HepG2 (cell line): Measurements from ENCODE around the gene MGAT5. TPM values are rescaled to one million over a fixed set of nuclear protein-coding genes. Genes with fewer than 3 reads are reported as not detected.

Experiments
- CEBPB ChIP-seq: IDR thresholded peaks from 2 replicates; pipeline ENCODE4 v1.6.1; 2011; ENCODE audit warnings: low read depth, low read length, improper control_type of control experiment, borderline replicate concordance
- CEBPZ ChIP-seq: IDR thresholded peaks from 2 replicates; pipeline ENCODE4 v1.6.1; 2012; ENCODE audit warnings: low read length, improper control_type of control experiment
- EZH2 ChIP-seq: conservative IDR thresholded peaks from 2 replicates; pipeline ENCODE4 v1.6.1; 2012; ENCODE audit warnings: mild to moderate bottlenecking, low read depth, low read length, moderate library complexity
- HDAC1 ChIP-seq: sonication (generic); formaldehyde crosslinking; IDR thresholded peaks from 2 replicates; pipeline ENCODE4 v1.5.1; 2020; ENCODE audit warnings: mild to moderate bottlenecking, missing genetic modification reagents
- HHEX ChIP-seq: IDR thresholded peaks from 2 replicates; pipeline ENCODE4 v1.6.1; 2016; ENCODE audit warnings: control low read depth
- JUND ChIP-seq: sonication (generic); formaldehyde crosslinking; IDR thresholded peaks from 2 replicates; pipeline ENCODE4 v1.8.0; 2022; ENCODE audit warnings: mild to moderate bottlenecking, missing genetic modification reagents
- LCORL ChIP-seq, 2 experiments: fragments of 450-650 bp in 1 of 2; sonication (generic) in 1 of 2; formaldehyde crosslinking in 1 of 2; IDR thresholded peaks; 2 replicates each; pipeline versions ENCODE4 v1.5.0 to v1.6.1; 2017 to 2020; ENCODE audit warnings: antibody characterized with exemption in 1 of 2, missing genetic modification reagents in 1 of 2
- MAFG ChIP-seq: sonication (generic); formaldehyde crosslinking; IDR thresholded peaks from 2 replicates; pipeline ENCODE4 v1.5.1; 2020; ENCODE audit warnings: mild to moderate bottlenecking, missing genetic modification reagents
- MBNL3 ChIP-seq: fragments of 250-450 bp; sonication (Bioruptor Pico); conservative IDR thresholded peaks from 2 replicates; pipeline ENCODE4 v1.8.0; 2022; ENCODE audit warnings: mild to moderate bottlenecking, inconsistent platforms
- NFE2L1 ChIP-seq: sonication (generic); formaldehyde crosslinking; IDR thresholded peaks from 2 replicates; pipeline ENCODE4 v1.4.0; 2020; ENCODE audit warnings: missing genetic modification reagents, mild to moderate bottlenecking, borderline replicate concordance
- TRAFD1 ChIP-seq: sonication (generic); formaldehyde crosslinking; IDR thresholded peaks from 2 replicates; pipeline ENCODE4 v1.5.1; 2020; ENCODE audit warnings: missing genetic modification reagents, mild to moderate bottlenecking, borderline replicate concordance
- XBP1 ChIP-seq: sonication (generic); formaldehyde crosslinking; IDR thresholded peaks from 2 replicates; pipeline ENCODE4 v1.5.0; 2020; ENCODE audit warnings: missing genetic modification reagents
- ZBTB33 ChIP-seq: sonication (generic); formaldehyde crosslinking; IDR thresholded peaks from 2 replicates; pipeline ENCODE4 v1.4.0; 2020; ENCODE audit warnings: missing genetic modification reagents
- ZHX1 ChIP-seq: sonication (generic); formaldehyde crosslinking; IDR thresholded peaks from 2 replicates; pipeline ENCODE4 v1.8.1; 2022; ENCODE audit warnings: low read depth, mild to moderate bottlenecking, missing genetic modification reagents
- ZNF44 ChIP-seq: sonication (generic); formaldehyde crosslinking; IDR thresholded peaks from 2 replicates; pipeline ENCODE4 v1.5.1; 2020; ENCODE audit warnings: mild to moderate bottlenecking, missing genetic modification reagents
- ZNF484 ChIP-seq: sonication (generic); formaldehyde crosslinking; IDR thresholded peaks from 2 replicates; pipeline ENCODE4 v1.5.1; 2020; ENCODE audit warnings: mild to moderate bottlenecking, low read depth, missing genetic modification reagents, borderline replicate concordance
- ZNF577 ChIP-seq: sonication (generic); formaldehyde crosslinking; IDR thresholded peaks from 2 replicates; pipeline ENCODE4 v1.4.0; 2020; ENCODE audit warnings: mild to moderate bottlenecking, low read depth, missing genetic modification reagents, borderline replicate concordance
- ZNF605 ChIP-seq: sonication (generic); formaldehyde crosslinking; IDR thresholded peaks from 2 replicates; pipeline ENCODE4 v1.8.0; 2022; ENCODE audit warnings: mild to moderate bottlenecking, missing genetic modification reagents
- ZNF670 ChIP-seq: sonication (generic); formaldehyde crosslinking; IDR thresholded peaks from 2 replicates; pipeline ENCODE4 v1.8.0; 2022; ENCODE audit warnings: mild to moderate bottlenecking, missing genetic modification reagents, borderline replicate concordance
- ZNF691 ChIP-seq: sonication (generic); formaldehyde crosslinking; IDR thresholded peaks from 2 replicates; pipeline ENCODE4 v1.4.0; 2020; ENCODE audit warnings: missing genetic modification reagents, low read depth, mild to moderate bottlenecking, borderline replicate concordance
- polyA plus RNA-seq, 8 experiments: library from polyadenylated mRNA; depleted of rRNA in 3 of 8; stranded (reverse) in 7 of 8; unstranded in 1 of 8; fragments of >200 nt; fragmentation: Illumina TruSeq in 4 of 8; extraction: Trizol in 4 of 8; gene quantifications; 2 replicates each; pipeline versions ENCODE4 v1.2.1 to v1.2.3, GENCODE V29; 2011 to 2016; ENCODE audit warnings: low read depth in 4 of 8, missing spikeins in 1 of 8, mixed read lengths in 1 of 8; ENCODE audit not compliant: insufficient read depth in 1 of 8
- total RNA-seq, 5 experiments: library from RNA; depleted of rRNA; stranded (reverse); fragments of >200 nt; fragmentation: Illumina TruSeq; extraction: Trizol; gene quantifications; 2 replicates each; pipeline ENCODE4 v1.2.3, GENCODE V29; 2016; ENCODE audit warnings: low read depth in 1 of 5

MGAT5 gene
- total and polyA plus RNA-seq, 2 of the 13 experiments (the other 11 are each of a cell fraction or from before 2014, with no cell fraction given), result 33.1 to 60.2 TPM

DNA sequence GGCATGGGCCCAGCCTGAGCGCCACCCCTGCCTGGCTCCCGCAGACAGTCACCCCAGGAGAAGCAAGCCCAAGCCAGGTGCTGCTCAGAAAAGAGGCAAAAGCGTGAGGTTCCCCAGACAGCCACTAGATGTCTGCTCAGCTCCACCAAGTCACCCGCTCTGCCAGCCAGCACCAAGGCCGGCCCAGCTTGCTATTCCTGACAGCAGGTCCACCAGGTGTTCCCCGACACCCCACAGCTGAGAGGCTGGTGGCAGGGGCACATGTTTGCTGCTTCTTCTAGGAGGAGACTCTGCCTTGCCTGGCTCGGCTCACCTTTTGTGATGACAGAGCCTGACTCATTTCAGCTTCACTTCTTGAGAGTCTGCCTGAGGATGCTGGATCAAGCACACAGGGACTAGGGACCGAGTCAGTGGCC is 206.7 kb downstream of the MGAT5 start (continued):
- no peak for TF ChIP-seq HDAC1 (CRISPR knock-in tag)
- 0 out of 2 replicates have a peak, but pooled peaks have one; percentile 31 for TF ChIP-seq ZNF670 (CRISPR knock-in tag)
- TF ChIP-seq HHEX (CRISPR knock-in tag), result no peak
- TF ChIP-seq LCORL (IDR thresholded peaks at IDR 0.05), result no peak
- no peak for TF ChIP-seq LCORL (CRISPR knock-in tag; IDR thresholded peaks at IDR 0.05)
- no peak for TF ChIP-seq ZBTB33 (CRISPR knock-in tag)
- TF ChIP-seq ZHX1 (CRISPR knock-in tag), result no peak
- no peak for TF ChIP-seq JUND (CRISPR knock-in tag)
- no peak; the same call in 1 of the 2 replicates for TF ChIP-seq TRAFD1 (CRISPR knock-in tag)
- no peak for TF ChIP-seq NFE2L1 (CRISPR knock-in tag)
- no peak for TF ChIP-seq CEBPZ
- no peak for TF ChIP-seq XBP1 (CRISPR knock-in tag)
- no peak for TF ChIP-seq ZNF577
- no peak; the same call in 1 of the 2 replicates for TF ChIP-seq ZNF691
- TF ChIP-seq ZNF44 (CRISPR knock-in tag), result no peak
- TF ChIP-seq EZH2, result no peak
- no peak for TF ChIP-seq ZNF484 (CRISPR knock-in tag)
- peak; percentile 15; the same call in 1 of the 2 replicates for TF ChIP-seq ZNF605
- TF ChIP-seq CEBPB, result no peak
- TF ChIP-seq MBNL3 (CRISPR knock-in tag), result no peak
- no peak for TF ChIP-seq MAFG (CRISPR knock-in tag)
